IPS DF 4.7 (cell line): Measurements from ENCODE around the gene CYP2A6.

Experiments
- DNase-seq: peaks from one replicate; pipeline ENCODE4 v3.0.0-alpha.2; 2013; ENCODE audit warnings: low spot score; ENCODE audit errors: extremely low read depth

The CYP2A6 gene

GRCh38 chr19:40803170-40803856 lies 46.9 kb downstream of the CYP2A6 start:
- no peak for DNase-seq

- no peak for DNase-seq
Observed at GRCh38 chr19:40802300-40803169, 47.7 kb downstream of the CYP2A6 start.

GRCh38 chr19:40801426-40802299 lies 48.6 kb downstream of the CYP2A6 start:
- no peak for DNase-seq

- no peak for DNase-seq
Observed at GRCh38 chr19:40800997-40801377, 49.3 kb downstream of the CYP2A6 start.

GRCh38 chr19:40800339-40800996 lies 49.8 kb downstream of the CYP2A6 start:
- no peak for DNase-seq

- DNase-seq = no peak
Observed at GRCh38 chr19:40799558-40800338, 50.5 kb downstream of the CYP2A6 start.

- DNase-seq = peak; percentile 93
Observed at GRCh38 chr19:40798683-40799557, 51.3 kb downstream of the CYP2A6 start, which contains the start of gene EGLN2. Gene EGLN2, plus strand, starts transcription at chr19:40799191. Its CDS starts 1,382 bp downstream, at chr19:40800573.

- DNase-seq = no peak
Observed at GRCh38 chr19:40797963-40798682, 52.1 kb downstream of the CYP2A6 start.

GRCh38 chr19:40797166-40797962 lies 52.9 kb downstream of the CYP2A6 start:
- DNase-seq = no peak
